Measurements from ENCODE around the gene SLC10A2. TPM values are rescaled to one million over a fixed set of nuclear protein-coding genes. Genes with fewer than 3 reads are reported as not detected.

SLC10A2 gene
- polyA plus RNA-seq, 3 donors = not detected

- TF ChIP-seq, protein P1, sequence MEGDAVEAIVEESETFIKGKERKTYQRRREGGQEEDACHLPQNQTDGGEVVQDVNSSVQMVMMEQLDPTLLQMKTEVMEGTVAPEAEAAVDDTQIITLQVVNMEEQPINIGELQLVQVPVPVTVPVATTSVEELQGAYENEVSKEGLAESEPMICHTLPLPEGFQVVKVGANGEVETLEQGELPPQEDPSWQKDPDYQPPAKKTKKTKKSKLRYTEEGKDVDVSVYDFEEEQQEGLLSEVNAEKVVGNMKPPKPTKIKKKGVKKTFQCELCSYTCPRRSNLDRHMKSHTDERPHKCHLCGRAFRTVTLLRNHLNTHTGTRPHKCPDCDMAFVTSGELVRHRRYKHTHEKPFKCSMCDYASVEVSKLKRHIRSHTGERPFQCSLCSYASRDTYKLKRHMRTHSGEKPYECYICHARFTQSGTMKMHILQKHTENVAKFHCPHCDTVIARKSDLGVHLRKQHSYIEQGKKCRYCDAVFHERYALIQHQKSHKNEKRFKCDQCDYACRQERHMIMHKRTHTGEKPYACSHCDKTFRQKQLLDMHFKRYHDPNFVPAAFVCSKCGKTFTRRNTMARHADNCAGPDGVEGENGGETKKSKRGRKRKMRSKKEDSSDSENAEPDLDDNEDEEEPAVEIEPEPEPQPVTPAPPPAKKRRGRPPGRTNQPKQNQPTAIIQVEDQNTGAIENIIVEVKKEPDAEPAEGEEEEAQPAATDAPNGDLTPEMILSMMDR (IDR thresholded peaks at IDR 0.05) = no peak
- intact Hi-C loops (cut with micrococcal nuclease) = no loop called here
- Mint-ChIP-seq H3K9me3 (peaks cover 0 to 18% (median 5%) of the 10 kb centered on the region in 7 donors), H3K4me1 (no peaks in the 10 kb centered on the region), H3K36me3 (no peaks in the 10 kb centered on the region), H3K27me3 (ENCODE audit: low read depth in 3 of 3) (no peaks in the 10 kb centered on the region), H3K4me3 (no peak overlapping the region), H3K27ac (no peak overlapping the region)
- no peak overlapping the region for H3K27ac ChIP-seq (ENCODE audit: low read depth in 1 of 2, low read length in 2 of 2)
- no peaks in the 10 kb centered on the region for H4K20me1 ChIP-seq (ENCODE audit: insufficient read depth, low read length)
- no peak overlapping the region for H3K4me3 ChIP-seq (replicated peaks in 1 of 3; ENCODE audit: low read depth in 2 of 3, low read length in 3 of 3)
- no peak overlapping the region for H3K4me2 ChIP-seq (replicated peaks; ENCODE audit: extremely low read depth, low read length, poor library complexity, severe bottlenecking)
- H3K9ac ChIP-seq (ENCODE audit: insufficient read depth, low read length, poor library complexity, severe bottlenecking) = no peak overlapping the region
- H3K36me3 ChIP-seq (replicated peaks in 1 of 2; ENCODE audit: control insufficient read depth in 1 of 2, insufficient read depth in 2 of 2, low read length in 2 of 2) = no peaks in the 10 kb centered on the region
- H3K79me2 ChIP-seq (ENCODE audit: insufficient read depth, low read length) = no peaks in the 10 kb centered on the region
- H3K27me3 ChIP-seq (ENCODE audit: control insufficient read depth in 2 of 2, insufficient read depth in 2 of 2, low read length in 2 of 2) = no peaks in the 10 kb centered on the region
- H2AFZ ChIP-seq (ENCODE audit: insufficient read depth, low read depth, low read length, poor library complexity, severe bottlenecking) = no peak overlapping the region
- H3K4me1 ChIP-seq (ENCODE audit: control insufficient read depth in 1 of 2, insufficient read depth in 2 of 2, low read length in 2 of 2) = no peaks in the 10 kb centered on the region
- H3K9me3 ChIP-seq (replicated peaks in 1 of 2; ENCODE audit: control insufficient read depth in 1 of 2, insufficient read depth in 1 of 2, low read length in 2 of 2) = peaks cover 3 to 12% of the 10 kb centered on the region in 2 donors
- DNase-seq = no peak
- no CpG with 5 or more reads among the region's 4 CpGs for WGBS (ENCODE audit: insufficient coverage)
Measured at GRCh38 chr13:103063376-103063775, 2.8 kb downstream of the SLC10A2 start.

GRCh38 chr13:103062079-103062478 is 4.1 kb downstream of the SLC10A2 start:
- H3K27me3 Mint-ChIP-seq (ENCODE audit: low read depth in 3 of 3) = no peaks in the 10 kb centered on the region

More at GRCh38 chr13:103062079-103062478, 4.1 kb downstream of the SLC10A2 start:
- Histone ChIP-seq H3K4me1 (ENCODE audit: control insufficient read depth in 1 of 2, insufficient read depth in 2 of 2, low read length in 2 of 2) (no peaks in the 10 kb centered on the region), H3K27me3 (ENCODE audit: control insufficient read depth in 2 of 2, insufficient read depth in 2 of 2, low read length in 2 of 2) (no peaks in the 10 kb centered on the region), H3K36me3 (replicated peaks in 1 of 2; ENCODE audit: control insufficient read depth in 1 of 2, insufficient read depth in 2 of 2, low read length in 2 of 2) (no peaks in the 10 kb centered on the region), H3K9me3 (replicated peaks in 1 of 2; ENCODE audit: control insufficient read depth in 1 of 2, insufficient read depth in 1 of 2, low read length in 2 of 2) (peaks cover 11 to 16% of the 10 kb centered on the region in 2 donors), H3K4me2 (replicated peaks; ENCODE audit: extremely low read depth, low read length, poor library complexity, severe bottlenecking) (no peak overlapping the region), H3K9ac (ENCODE audit: insufficient read depth, low read length, poor library complexity, severe bottlenecking) (no peak overlapping the region), H2AFZ (ENCODE audit: insufficient read depth, low read depth, low read length, poor library complexity, severe bottlenecking) (no peak overlapping the region), H4K20me1 (ENCODE audit: insufficient read depth, low read length) (no peaks in the 10 kb centered on the region), H3K4me3 (replicated peaks in 1 of 3; ENCODE audit: low read depth in 2 of 3, low read length in 3 of 3) (no peak overlapping the region), H3K27ac (ENCODE audit: low read depth in 1 of 2, low read length in 2 of 2) (no peak overlapping the region), H3K79me2 (ENCODE audit: insufficient read depth, low read length) (no peaks in the 10 kb centered on the region)
- intact Hi-C loops (cut with micrococcal nuclease) = no loop called here
- Mint-ChIP-seq H3K36me3 (no peaks in the 10 kb centered on the region), H3K27ac (no peak overlapping the region), H3K4me1 (no peaks in the 10 kb centered on the region), H3K4me3 (no peak overlapping the region), H3K9me3 (peaks cover 3 to 21% (median 11%) of the 10 kb centered on the region in 7 donors)
- 92% methylated on average over 2 of the region's 2 CpGs for WGBS (ENCODE audit: insufficient coverage)
- TF ChIP-seq, protein P1 (IDR thresholded peaks at IDR 0.05) = no peak
- no peak for DNase-seq

Measured in CD14-positive monocyte (primary cell).